ENCODE measurements around the gene CSK.

DNA sequence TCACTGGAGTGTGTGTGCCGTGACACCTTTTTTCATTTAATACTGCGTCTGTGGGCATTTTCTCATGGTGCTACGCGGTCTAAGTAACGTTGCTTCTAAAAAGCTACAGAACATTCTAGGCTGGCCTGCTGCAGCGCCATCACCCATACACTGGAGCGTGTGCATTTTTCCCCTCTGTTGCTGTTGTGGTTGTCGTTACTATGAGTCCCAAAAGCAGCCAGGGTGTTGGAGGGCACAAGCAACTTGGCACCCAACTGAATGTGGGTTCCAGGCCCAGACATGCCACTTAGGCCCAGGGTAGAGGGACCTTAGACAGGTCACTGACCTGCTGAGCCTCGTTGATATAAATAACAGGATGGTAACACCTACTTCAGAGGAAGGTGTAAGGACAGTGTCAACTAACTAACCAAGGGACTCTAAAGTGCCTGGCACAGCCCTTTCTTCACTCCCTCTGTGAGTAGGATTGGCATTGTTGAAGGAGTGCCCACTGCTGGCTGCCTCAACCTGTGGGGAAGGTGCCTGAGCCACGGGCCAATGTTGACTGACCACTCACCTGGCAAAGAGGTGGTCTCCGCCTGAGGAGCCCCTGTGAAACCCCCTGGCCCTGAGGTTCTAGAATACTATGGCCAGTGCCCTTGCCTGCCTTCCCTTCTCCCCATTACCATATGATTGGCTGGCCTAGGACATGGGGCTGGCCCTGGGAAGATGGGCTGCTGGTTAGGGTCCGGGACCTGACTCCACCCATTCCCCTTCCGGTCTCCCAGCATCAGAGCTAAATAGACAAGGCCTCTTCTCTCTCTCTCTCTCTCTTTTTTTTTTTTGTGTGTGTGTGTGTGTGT lies 3.5 kb downstream of the CSK start:
- TF ChIP-seq, protein P1, sequence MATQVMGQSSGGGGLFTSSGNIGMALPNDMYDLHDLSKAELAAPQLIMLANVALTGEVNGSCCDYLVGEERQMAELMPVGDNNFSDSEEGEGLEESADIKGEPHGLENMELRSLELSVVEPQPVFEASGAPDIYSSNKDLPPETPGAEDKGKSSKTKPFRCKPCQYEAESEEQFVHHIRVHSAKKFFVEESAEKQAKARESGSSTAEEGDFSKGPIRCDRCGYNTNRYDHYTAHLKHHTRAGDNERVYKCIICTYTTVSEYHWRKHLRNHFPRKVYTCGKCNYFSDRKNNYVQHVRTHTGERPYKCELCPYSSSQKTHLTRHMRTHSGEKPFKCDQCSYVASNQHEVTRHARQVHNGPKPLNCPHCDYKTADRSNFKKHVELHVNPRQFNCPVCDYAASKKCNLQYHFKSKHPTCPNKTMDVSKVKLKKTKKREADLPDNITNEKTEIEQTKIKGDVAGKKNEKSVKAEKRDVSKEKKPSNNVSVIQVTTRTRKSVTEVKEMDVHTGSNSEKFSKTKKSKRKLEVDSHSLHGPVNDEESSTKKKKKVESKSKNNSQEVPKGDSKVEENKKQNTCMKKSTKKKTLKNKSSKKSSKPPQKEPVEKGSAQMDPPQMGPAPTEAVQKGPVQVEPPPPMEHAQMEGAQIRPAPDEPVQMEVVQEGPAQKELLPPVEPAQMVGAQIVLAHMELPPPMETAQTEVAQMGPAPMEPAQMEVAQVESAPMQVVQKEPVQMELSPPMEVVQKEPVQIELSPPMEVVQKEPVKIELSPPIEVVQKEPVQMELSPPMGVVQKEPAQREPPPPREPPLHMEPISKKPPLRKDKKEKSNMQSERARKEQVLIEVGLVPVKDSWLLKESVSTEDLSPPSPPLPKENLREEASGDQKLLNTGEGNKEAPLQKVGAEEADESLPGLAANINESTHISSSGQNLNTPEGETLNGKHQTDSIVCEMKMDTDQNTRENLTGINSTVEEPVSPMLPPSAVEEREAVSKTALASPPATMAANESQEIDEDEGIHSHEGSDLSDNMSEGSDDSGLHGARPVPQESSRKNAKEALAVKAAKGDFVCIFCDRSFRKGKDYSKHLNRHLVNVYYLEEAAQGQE (IDR thresholded peaks at IDR 0.05; ENCODE audit: insufficient read depth in 1 of 2, low read depth in 2 of 2, low read length in 2 of 2): no peak
- no peak for TF ChIP-seq POLR2AphosphoS5 (IDR thresholded peaks at IDR 0.05; ENCODE audit: low read depth, low read length)

All from PFSK-1 (cell line).